ENCODE results near the gene ZNF592. TPM values are rescaled to one million over a fixed set of nuclear protein-coding genes. Genes with fewer than 3 reads are reported as not detected.

ZNF592 gene
- total and polyA plus RNA-seq, 2 of the 13 experiments (the other 11 are each of a cell fraction or from before 2014, with no cell fraction given) = 8.2 to 9.8 TPM

DNA sequence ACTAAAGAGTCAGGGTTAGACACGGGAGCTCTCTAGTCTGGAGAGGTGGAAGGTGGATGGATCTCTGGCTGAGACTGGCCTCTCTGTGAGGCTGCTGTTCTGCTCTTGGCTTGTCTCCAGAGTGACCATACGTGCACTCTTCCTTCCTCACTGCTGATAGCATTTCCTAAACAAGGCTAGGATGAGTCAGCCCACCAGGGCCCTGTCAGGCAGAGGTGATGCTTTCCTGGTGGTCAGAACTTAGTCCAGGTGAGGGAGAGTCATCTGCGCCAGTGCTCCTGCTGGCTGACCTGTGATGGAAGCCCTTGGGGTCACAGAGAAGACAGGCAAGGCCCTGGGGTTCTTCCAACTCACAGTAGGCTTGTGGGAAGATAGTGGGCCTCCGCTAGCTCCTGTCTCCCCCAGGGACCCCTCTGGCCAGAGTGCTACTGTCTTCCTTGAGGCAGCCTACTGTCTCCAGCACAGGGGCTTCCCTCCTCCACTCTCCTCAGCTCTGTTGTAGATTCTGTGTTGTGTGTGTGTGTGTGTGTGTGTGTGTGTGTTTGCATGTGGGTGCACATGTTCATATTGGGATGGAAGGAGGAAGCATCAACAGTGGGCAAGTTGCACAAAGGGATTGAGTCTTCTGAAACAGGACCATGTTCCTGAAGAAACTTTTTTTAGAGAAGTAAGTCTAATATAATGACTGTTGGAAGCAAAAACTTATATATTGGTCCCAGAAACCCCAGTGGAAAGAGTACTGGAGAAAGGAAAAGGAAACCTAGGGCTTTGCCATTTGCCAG lies 85.2 kb downstream of the ZNF592 start:
- POLR2A ChIA-PET = interaction anchor here (0.9 kb wide), 1 partner anchor 12 kb away, joined by 3 read pairs; no protein-coding TSS in a partner anchor
- no TSS peak for BruUV-seq (replicated peaks)
- no peak for FAIRE-seq
- Histone ChIP-seq H3K4me3 (replicated peaks in 1 of 3; ENCODE audit: insufficient read depth in 1 of 3, low read depth in 2 of 3, low read length in 3 of 3) (no peak overlapping the region), H3K4me1 (ENCODE audit: insufficient read depth, low read length) (no peaks in the 10 kb centered on the region), H3K27ac (ENCODE audit: extremely low read length, insufficient read depth, low read length) (no peak overlapping the region), H4K20me1 (ENCODE audit: insufficient read depth, low read length) (no peaks in the 10 kb centered on the region), H3K79me2 (ENCODE audit: insufficient read depth, low read length) (no peaks in the 10 kb centered on the region), H3K9me3 (ENCODE audit: low read length) (no peaks in the 10 kb centered on the region), H2AFZ (ENCODE audit: low read length) (no peak overlapping the region), H3K9ac (ENCODE audit: insufficient read depth, low read depth, low read length) (no peak overlapping the region), H3K4me2 (ENCODE audit: low read depth, low read length) (no peak overlapping the region), H3K27me3 (ENCODE audit: control insufficient read depth in 1 of 2, insufficient read depth in 2 of 2, low read length in 2 of 2) (peaks cover 0 to 28% of the 10 kb centered on the region in 2 experiments; a peak in 3 of 5 replicates), H3K36me3 (replicated peaks in 1 of 2; ENCODE audit: control insufficient read depth in 1 of 2, insufficient read depth in 2 of 2, low read length in 2 of 2) (no peaks in the 10 kb centered on the region)
- TF ChIP-seq FOSL2 (CRISPR knock-in tag; IDR thresholded peaks at IDR 0.05) = peak; percentile 58; the same call in 1 of the 2 replicates
- TF ChIP-seq, protein P1, sequence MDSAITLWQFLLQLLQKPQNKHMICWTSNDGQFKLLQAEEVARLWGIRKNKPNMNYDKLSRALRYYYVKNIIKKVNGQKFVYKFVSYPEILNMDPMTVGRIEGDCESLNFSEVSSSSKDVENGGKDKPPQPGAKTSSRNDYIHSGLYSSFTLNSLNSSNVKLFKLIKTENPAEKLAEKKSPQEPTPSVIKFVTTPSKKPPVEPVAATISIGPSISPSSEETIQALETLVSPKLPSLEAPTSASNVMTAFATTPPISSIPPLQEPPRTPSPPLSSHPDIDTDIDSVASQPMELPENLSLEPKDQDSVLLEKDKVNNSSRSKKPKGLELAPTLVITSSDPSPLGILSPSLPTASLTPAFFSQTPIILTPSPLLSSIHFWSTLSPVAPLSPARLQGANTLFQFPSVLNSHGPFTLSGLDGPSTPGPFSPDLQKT (CRISPR knock-in tag; IDR thresholded peaks at IDR 0.05; ENCODE audit: borderline replicate concordance) = no peak
- 10% methylated on average over 4 of the region's 4 CpGs for WGBS (ENCODE audit: low lambda C conversion rate)
- in situ Hi-C loops (cut with HindIII; ENCODE audit: extremely low pct_ligation_motif_present, low pct_unique_long_range_greater_than_20kb) = loop anchor here (25.0 kb wide), 1 partner anchor 329 kb away; no protein-coding TSS in a partner anchor
- no peak for DNase-seq (ENCODE audit: low spot score)
- ATAC-seq = peak; percentile 48; the same call in 2 of the 3 replicates
- intact Hi-C loops (cut with micrococcal nuclease; ENCODE audit: unreplicated experiment) = no loop called here
- CTCF ChIA-PET (ENCODE audit: low intra/inter-chr PET ratio, low total read pairs) = no interaction called here

DNA sequence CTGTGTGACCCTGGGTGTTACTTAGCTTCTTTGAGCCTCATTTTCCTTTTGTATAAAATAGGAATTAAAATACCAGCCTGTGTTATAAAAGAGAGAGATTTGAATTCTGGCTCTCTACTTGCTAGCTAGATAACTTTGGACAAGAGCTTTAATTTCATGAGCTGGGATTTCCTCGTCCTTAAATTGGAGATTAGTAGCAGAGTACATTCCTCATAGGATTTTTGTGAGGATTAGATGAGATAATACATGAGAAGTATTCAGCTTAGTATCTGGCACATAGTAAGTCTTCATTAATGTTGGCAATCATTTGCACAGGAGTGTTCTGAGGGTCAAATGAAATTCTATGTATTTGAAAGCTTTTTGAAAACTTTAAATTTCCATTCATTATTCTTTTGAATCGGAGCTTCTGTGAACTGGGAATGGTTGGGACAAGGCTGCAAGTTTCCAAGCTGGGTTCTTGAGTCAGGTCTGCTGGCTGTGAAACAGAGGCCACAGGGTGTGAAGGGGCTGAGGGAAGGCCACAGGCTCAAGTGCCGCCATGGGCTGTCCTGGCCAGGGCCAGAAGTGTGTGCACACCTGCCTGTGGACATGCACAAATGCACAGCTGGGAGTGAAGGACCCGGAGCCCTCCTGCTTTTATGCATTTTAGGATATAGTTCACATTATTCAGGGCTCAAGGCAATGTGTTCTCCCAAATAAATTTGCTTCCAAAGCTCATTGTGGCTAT lies 86.0 kb downstream of the ZNF592 start:
- intact Hi-C loops (cut with micrococcal nuclease; ENCODE audit: unreplicated experiment) (no loop called here), in situ Hi-C loops (cut with HindIII; ENCODE audit: extremely low pct_ligation_motif_present, low pct_unique_long_range_greater_than_20kb) (loop anchor here (25.0 kb wide), 1 partner anchor 328 kb away; no protein-coding TSS in a partner anchor)
- no peak overlapping the region for H3K4me2 ChIP-seq (ENCODE audit: low read depth, low read length)
- CTCF ChIA-PET (ENCODE audit: low intra/inter-chr PET ratio, low total read pairs) = no interaction called here
- H3K79me2 ChIP-seq (ENCODE audit: insufficient read depth, low read length) = no peaks in the 10 kb centered on the region
- WGBS (ENCODE audit: low lambda C conversion rate) = 38% methylated on average over 3 of the region's 4 CpGs
- H3K9ac ChIP-seq (ENCODE audit: insufficient read depth, low read depth, low read length) = no peak overlapping the region
- no TSS peak for BruUV-seq (replicated peaks)
- no peak overlapping the region for H2AFZ ChIP-seq (ENCODE audit: low read length)
- H4K20me1 ChIP-seq (ENCODE audit: insufficient read depth, low read length) = no peaks in the 10 kb centered on the region
- ATAC-seq (no peak), FAIRE-seq (no peak), DNase-seq (ENCODE audit: low spot score) (no peak)
- no peaks in the 10 kb centered on the region for H3K36me3 ChIP-seq (replicated peaks in 1 of 2; ENCODE audit: control insufficient read depth in 1 of 2, insufficient read depth in 2 of 2, low read length in 2 of 2)
- H3K4me3 ChIP-seq (replicated peaks in 1 of 3; ENCODE audit: insufficient read depth in 1 of 3, low read depth in 2 of 3, low read length in 3 of 3) = no peak overlapping the region
- H3K9me3 ChIP-seq (ENCODE audit: low read length) = no peaks in the 10 kb centered on the region
- peaks cover 4% of the 10 kb centered on the region; the same call in 1 of the 2 replicates for H3K4me1 ChIP-seq (ENCODE audit: insufficient read depth, low read length)
- H3K27ac ChIP-seq (ENCODE audit: extremely low read length, insufficient read depth, low read length) = no peak overlapping the region
- POLR2A ChIA-PET = interaction anchor here (0.9 kb wide), 1 partner anchor 13 kb away, joined by 3 read pairs; no protein-coding TSS in a partner anchor
- peaks cover 0 to 28% of the 10 kb centered on the region in 2 experiments; a peak in 3 of 5 replicates for H3K27me3 ChIP-seq (ENCODE audit: control insufficient read depth in 1 of 2, insufficient read depth in 2 of 2, low read length in 2 of 2)
- no peak for TF ChIP-seq ZBTB33 (CRISPR knock-in tag; IDR thresholded peaks at IDR 0.05)
- no peak for TF ChIP-seq SMYD3 (CRISPR knock-in tag; IDR thresholded peaks at IDR 0.05)
- TF ChIP-seq YY1 (IDR thresholded peaks at IDR 0.05; ENCODE audit: insufficient read depth, insufficient replicate concordance, low read depth, low read length) = no peak
- TF ChIP-seq NFE2L2 (IDR thresholded peaks at IDR 0.05; ENCODE audit: low read length) = no peak
- TF ChIP-seq E2F5 (CRISPR knock-in tag; conservative IDR thresholded peaks at IDR 0.05) = no peak
- TF ChIP-seq ZNF703 (CRISPR knock-in tag; IDR thresholded peaks at IDR 0.05; ENCODE audit: borderline replicate concordance) = no peak
- TF ChIP-seq ZNF34 (CRISPR knock-in tag; IDR thresholded peaks at IDR 0.05; ENCODE audit: borderline replicate concordance) = no peak
